GM21619 (cell line): Measurements from ENCODE around the gene ATP13A2.

Experiments used
- ATAC-seq: cut with Tn5 transposase; IDR thresholded peaks from one replicate; pipeline ENCODE4 v1.9.1; 2021; ENCODE audit not compliant: unreplicated experiment

The ATP13A2 gene, protein sequence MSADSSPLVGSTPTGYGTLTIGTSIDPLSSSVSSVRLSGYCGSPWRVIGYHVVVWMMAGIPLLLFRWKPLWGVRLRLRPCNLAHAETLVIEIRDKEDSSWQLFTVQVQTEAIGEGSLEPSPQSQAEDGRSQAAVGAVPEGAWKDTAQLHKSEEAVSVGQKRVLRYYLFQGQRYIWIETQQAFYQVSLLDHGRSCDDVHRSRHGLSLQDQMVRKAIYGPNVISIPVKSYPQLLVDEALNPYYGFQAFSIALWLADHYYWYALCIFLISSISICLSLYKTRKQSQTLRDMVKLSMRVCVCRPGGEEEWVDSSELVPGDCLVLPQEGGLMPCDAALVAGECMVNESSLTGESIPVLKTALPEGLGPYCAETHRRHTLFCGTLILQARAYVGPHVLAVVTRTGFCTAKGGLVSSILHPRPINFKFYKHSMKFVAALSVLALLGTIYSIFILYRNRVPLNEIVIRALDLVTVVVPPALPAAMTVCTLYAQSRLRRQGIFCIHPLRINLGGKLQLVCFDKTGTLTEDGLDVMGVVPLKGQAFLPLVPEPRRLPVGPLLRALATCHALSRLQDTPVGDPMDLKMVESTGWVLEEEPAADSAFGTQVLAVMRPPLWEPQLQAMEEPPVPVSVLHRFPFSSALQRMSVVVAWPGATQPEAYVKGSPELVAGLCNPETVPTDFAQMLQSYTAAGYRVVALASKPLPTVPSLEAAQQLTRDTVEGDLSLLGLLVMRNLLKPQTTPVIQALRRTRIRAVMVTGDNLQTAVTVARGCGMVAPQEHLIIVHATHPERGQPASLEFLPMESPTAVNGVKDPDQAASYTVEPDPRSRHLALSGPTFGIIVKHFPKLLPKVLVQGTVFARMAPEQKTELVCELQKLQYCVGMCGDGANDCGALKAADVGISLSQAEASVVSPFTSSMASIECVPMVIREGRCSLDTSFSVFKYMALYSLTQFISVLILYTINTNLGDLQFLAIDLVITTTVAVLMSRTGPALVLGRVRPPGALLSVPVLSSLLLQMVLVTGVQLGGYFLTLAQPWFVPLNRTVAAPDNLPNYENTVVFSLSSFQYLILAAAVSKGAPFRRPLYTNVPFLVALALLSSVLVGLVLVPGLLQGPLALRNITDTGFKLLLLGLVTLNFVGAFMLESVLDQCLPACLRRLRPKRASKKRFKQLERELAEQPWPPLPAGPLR

DNA sequence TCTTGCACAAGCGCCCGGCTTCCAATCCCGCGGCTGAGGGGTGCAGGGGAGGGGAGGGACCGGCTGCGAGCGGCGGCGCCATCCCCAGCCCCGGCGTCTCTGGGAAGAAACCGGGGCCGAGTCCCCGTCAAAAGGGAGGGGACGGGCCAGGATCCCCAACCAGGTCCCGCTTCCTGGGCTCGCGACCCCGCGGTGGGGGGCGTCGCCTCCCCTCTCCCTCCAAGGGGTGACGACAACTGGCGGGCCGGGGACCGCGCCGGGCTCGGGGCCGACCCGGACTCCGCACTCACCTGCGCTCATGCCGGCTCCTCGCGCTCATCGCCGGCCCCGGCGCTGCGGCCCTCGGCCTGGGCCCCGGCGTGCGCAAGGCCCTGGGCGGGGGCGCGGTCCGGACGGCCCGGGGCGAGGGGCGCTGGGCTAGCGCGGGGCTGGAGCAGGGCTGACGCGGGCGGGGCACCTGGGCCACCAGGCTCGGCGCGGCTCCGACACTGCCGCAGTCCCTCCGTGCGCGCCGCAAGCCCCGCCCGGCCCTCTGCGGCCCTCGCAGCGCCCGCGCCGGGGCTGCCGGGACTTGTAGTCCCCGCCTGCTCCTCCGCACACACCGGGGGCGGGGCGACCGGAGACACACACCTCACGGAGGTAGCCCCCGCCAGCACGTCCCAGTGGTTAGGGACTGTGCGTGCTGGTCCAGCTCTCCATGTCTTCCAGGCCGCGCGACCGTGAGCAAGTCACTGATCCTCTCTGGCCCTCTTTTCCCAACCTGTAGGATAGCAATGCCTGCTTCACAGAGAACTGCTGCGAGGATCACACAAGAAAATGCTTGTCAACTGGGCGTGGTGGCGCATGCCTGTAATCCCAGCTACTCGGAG is at the start of gene ATP13A2:
TSS of gene ATP13A2 (minus strand) at position 490 of the 869 bp plus-strand sequence. CDS start at position 300, 190 bp downstream.
- ATAC-seq = peak; percentile 85

DNA sequence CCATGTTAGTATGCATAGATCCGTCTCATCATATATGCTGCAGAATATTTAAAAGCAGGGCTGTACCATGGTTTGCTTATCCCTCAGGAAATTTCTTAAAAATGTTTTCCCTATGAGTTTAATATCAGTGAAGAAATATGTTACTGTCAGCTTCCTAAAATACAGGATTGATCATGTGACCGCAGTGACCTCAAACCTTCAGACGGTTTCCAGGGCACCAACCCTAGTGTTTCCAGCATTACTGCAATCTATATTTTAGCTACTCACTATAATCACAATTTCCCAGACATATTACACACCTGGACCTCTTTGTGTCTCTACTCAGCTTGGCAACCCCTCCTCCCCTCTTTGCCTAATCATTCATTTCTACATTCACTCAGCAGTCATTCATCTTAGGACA is 49.8 kb upstream of the ATP13A2 start:
- no peak for ATAC-seq

- ATAC-seq = no peak
Observed at GRCh38 chr1:17060306-17060749, 48.6 kb upstream of the ATP13A2 start.

DNA sequence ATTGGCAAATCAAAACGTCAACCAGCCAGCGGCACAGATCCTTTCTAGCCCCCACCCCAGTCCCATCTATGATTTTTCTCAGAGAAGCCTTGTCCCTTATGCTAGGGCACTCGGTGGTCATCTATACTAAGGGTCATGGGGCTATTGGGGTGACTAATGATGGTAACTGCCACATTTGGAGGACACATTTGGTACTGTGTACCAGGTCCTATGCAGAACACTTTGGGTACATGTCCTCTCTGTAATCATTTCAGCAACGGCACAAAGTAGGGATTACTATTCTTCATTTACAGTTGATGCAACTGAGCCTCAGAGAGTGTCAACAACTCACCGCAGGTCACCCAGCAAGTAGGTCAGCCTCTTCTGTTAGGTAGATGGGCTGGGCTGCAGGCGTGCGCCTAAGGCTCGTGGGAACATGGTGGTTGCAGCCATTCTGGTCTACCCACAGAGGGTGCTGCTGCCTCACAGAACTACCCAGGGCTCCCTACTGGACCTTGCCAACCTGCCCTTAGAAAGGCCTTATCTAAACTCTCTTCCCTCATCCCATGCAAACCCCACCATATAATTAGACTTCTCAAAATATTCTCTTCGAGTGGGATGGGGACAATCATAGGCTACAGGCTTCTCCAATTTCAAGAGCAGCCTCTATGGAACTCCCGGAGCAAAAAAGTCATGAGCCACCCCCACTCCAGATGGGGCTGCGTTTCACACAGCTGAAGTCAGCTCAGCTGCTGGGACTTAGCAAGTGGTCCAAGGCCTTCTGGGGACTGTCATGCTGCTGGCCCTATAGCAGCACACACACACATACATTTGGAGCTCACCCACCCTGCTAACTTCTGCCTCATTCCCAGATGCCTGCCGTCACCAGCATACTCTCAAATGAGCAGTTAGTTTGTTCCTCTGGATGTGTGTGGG is 47.9 kb upstream of the ATP13A2 start:
- ATAC-seq = peak; percentile 75

- no peak for ATAC-seq
Observed at GRCh38 chr1:17056551-17056950, 44.8 kb upstream of the ATP13A2 start.

DNA sequence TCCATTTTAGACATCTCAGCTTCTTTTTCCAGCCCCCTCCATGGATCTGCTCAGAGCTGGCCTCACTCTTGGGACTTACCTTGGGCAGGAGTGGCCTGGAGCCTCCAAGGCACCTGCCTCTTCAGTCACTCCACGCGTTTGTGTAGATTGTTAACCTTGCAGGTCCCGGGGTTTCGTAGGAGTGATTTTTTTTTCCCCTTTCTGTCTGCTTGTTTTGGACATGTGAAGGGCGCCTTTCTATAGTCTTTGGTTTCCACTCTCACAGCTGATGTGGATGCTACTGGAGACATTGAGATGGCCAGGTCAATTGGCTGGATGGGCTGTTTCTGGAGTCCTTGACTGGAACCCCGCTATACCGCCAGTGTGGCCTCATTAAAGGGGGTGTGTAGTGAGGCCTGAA is 44.1 kb upstream of the ATP13A2 start:
- ATAC-seq = no peak

DNA sequence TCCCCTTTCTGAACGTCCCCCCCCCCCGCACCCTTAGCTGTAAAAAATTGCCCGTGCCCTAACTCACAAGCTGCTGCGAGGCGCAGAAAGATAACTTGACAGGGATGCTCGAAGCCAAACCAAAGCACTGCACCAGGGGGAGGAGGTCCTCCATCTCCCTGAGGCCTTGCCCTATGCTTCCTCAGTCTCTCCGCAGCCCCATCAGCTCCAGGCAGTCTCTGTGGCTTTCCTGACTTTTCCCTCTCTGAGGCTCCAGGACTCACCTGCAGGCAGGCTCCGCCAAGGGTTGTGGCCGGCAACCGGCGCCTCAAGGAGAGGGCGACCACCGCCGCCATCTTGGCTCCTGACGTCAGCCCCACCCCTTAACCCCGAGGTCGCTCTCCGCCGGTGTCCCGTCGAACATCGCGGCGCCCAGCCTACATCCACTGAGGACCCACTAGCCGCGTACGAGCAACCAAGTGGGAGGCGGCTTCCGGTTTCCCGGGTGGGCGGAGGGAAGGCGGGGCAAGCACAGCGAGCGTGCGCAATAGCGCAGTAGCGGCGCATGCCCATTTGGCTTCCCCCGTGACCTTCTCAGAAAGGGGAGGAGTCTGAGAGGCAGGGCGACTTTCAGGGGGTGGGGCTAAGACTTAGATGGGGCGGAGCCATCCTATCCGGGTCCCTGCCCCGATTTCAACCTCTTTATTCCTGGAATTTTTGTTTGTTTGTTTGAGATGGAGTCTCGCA is 42.1 kb upstream of the ATP13A2 start, which contains the start of gene SDHB:
TSS of gene SDHB (minus strand) at position 348 of the 726 bp plus-strand sequence. CDS start at position 335, 13 bp downstream.
- ATAC-seq = peak; percentile 98

DNA sequence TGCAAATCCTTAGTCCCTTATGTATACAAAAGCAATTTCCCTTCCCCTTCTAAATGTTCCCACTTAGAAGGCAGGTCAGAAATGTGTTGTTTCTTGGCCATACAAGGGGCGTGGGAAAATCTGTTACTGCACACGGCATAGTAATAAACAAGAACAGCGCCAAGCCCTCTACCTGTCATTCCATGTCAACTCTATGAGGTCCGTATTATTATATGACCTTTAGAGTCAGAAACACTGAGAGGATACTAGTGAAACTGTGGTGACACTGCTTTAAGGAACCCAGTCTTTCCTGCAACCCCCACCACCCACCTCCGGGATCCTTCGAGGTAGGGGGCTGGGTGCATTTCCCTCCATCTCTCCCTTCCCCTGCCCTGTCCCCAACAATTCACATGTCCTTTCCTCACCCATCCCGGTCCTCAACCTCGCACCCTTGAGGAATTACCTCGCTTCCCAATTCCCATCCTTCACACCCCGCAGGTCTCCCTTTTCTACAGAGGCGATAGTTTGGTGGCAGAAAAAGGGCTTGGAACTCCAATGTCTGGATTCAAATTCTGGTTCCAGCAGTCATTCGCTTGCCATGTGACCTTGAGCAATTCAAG is 41.5 kb upstream of the ATP13A2 start:
- ATAC-seq = no peak

GRCh38 chr1:17052641-17053040 is 40.9 kb upstream of the ATP13A2 start:
- ATAC-seq = no peak

DNA sequence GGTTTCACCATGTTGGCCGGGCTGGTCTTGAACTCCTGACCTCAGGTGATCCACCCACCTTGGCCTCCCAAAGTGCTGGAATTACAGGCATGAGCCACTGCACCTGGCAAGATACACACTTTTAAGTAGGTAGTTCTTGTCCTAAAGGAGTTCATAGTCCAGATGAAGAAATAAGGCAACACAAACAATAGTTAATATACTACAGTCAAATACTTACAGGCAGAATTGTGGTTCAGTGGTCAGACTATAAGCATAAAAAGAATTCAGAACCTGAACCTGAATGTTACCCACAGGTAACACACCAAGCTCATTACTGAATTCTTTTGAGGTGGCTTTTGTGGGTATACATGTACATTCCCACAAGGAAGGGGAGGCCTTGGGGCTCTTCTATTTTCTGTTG is 40.3 kb upstream of the ATP13A2 start:
- no peak for ATAC-seq

DNA sequence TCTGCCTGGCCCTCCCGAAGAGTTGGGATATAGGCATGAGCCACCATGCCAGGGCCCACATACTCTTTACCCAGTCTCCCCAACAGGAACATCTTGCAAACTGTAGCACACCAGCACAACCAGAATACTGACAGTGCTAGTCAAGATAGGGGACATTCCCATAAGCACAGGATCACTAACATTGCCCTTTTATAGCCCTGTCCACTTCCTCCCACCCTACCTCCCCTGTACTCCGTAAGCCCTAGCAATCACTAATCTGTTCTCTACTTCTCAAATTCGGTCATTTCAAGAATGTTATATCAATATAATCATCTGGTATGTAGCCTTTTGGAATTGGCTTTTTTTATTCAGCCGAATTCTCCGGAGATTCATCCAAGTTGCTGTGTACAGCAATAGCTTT is 36.2 kb upstream of the ATP13A2 start:
- ATAC-seq = no peak

GRCh38 chr1:17046334-17046657 is 34.6 kb upstream of the ATP13A2 start:
- no peak for ATAC-seq

GRCh38 chr1:17045634-17046333 is 34.1 kb upstream of the ATP13A2 start:
- ATAC-seq = no peak

DNA sequence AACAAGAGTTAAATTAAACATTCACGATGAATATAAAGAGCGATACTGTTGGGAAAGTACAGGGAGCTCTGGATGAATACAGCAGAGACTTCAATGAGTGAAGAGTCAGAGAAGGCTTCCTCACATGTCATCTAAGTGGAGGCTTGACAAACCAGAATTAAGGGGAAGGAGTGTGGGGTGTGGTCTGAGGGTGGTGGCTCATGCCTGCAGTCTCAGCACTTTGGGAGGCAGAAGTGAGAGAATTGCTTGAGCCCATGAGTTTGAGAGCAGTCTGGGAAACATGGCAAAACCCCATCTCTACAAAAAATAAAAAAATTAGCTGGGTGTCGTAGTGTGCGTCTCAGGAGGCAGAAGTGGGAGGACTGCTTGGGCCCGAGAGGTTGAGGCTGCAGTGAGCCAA is 33.4 kb upstream of the ATP13A2 start:
- no peak for ATAC-seq

DNA sequence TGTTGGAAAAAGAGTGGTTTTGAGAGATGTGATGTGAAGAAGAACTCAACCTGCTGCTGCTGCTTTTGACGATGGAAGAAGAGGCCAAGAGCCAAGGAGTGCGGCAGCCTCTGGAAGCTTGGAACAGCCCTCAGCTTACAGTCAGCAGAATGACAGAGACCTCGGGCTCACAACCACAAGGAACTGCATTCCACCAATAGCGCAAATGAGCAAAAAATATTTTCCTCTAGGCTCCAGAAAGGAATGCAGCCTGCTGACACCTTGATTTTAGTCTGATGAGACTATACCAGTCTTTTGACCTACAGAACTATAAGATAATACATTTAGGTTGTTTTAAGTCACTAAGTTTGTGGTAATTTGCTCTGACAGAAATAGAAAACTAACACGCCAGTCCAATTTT is 31.9 kb upstream of the ATP13A2 start:
- ATAC-seq = no peak

DNA sequence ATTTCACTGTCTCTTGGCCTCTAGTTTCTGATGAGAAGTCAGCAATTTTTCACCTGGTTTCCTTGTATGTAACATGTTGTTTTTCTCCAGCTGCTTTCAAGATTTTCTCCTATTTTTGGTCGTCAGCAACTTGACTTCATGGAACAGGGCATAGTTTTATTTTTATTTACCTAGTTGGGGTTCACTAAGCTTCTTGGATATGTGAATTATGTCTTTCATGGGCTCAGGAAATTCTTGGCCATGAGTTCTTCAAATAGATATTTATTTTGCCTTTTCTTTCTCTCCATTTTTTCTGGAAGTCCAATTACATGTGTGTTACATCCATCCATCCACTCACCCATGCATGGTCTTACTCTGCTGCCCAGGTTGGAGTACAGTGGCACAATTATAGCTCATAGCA is 28.4 kb upstream of the ATP13A2 start:
- ATAC-seq = no peak

- no peak for ATAC-seq
Observed at GRCh38 chr1:17039522-17039921, 27.8 kb upstream of the ATP13A2 start.

DNA sequence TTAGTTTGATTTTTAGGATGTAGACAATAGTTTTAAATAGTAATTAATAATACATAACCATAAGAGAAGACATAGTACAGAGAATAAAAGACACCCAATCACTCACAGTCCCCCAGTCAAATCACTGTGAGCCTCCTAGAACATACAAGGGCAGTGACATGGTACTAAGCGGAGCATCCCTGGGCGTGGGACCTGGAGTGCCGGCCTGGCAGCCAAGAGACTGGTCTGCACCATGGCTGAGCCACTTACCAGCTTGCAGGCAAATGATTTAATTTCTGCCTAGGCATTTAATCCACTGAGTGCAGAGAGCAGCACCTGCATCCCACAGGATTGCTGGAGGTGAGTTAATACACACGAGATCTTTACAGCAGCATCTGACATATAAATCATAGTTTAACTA is 21.8 kb upstream of the ATP13A2 start:
- ATAC-seq = no peak
